ENCODE data around the gene ZNF540. TPM values are rescaled to one million over a fixed set of nuclear protein-coding genes. Genes with fewer than 3 reads are reported as not detected.
"Not testable (repeated sequence)": the region's sequence is repeated elsewhere in the genome, so short reads cannot be mapped to it uniquely, and the experiment has no call there.

Gene ZNF540
- total and polyA plus RNA-seq, 12 donors = 2.6 to 7.7 (median 5.0) TPM

- peak overlapping the region; percentile 39 to 93 (median 90) for H3K27ac ChIP-seq
- ATAC-seq (peak; percentile 35 to 84 (median 65)), DNase-seq (peak in 1 of 2 donors; percentile 18)
- 0% methylated on average over 40 of the region's 40 CpGs for WGBS, 2 donors
- peak overlapping the region; percentile 63 to 90 (median 80) for H3K4me3 ChIP-seq
- peaks cover 0 to 16% (median 0%) of the 10 kb centered on the region in 9 donors for H3K36me3 ChIP-seq
- peaks cover 0 to 31% (median 24%) of the 10 kb centered on the region in 9 donors for H3K4me1 ChIP-seq
- no peaks in the 10 kb centered on the region for H3K27me3 ChIP-seq
- H3K9me3 ChIP-seq = peaks cover 0 to 42% (median 0%) of the 10 kb centered on the region in 11 donors
- TF ChIP-seq, protein P1, sequence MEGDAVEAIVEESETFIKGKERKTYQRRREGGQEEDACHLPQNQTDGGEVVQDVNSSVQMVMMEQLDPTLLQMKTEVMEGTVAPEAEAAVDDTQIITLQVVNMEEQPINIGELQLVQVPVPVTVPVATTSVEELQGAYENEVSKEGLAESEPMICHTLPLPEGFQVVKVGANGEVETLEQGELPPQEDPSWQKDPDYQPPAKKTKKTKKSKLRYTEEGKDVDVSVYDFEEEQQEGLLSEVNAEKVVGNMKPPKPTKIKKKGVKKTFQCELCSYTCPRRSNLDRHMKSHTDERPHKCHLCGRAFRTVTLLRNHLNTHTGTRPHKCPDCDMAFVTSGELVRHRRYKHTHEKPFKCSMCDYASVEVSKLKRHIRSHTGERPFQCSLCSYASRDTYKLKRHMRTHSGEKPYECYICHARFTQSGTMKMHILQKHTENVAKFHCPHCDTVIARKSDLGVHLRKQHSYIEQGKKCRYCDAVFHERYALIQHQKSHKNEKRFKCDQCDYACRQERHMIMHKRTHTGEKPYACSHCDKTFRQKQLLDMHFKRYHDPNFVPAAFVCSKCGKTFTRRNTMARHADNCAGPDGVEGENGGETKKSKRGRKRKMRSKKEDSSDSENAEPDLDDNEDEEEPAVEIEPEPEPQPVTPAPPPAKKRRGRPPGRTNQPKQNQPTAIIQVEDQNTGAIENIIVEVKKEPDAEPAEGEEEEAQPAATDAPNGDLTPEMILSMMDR (IDR thresholded peaks at IDR 0.05) = no peak
- intact Hi-C loops (cut with DNase I) = loop anchor here in 3 of 10 donors (2.0 to 5.0 kb wide), 3 partner anchors 38 to 188 kb away; partner anchors contain the start of gene ZNF569 (in 1 of the 3)
Observed at GRCh38 chr19:37654629-37655300, 60.1 kb downstream of the ZNF540 start.

DNA sequence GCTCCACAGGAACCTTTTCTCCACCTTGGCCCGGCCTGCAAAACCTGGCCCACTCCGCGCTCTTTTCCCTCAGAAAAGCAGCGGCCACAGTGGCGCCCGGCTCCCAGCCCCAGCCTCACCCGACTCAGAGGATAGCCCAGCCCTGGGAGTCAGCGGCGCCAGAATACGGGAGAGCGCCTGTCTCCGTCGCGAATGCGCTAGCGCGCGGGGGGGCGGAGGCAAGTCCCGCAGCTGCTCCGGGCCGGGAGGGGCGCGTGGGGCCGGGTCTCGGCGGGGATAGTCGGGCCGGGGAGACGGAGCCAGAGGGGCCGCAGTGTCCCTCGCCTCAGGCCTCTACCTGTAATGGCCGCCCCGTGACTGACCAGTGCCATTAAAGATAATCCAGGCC is 60.6 kb downstream of the ZNF540 start, which contains the start of gene ZFP30:
Gene ZFP30 (minus strand): TSS at position 165 of the 388 bp plus-strand sequence. CDS start 7,643 bp downstream, outside the sequence.
- Histone ChIP-seq H3K36me3 (peaks cover 0 to 10% (median 0%) of the 10 kb centered on the region in 9 donors), H3K27ac (peak within 1 kb of the TSS; percentile 39 to 93 (median 90)), H3K9me3 (peaks cover 0 to 41% (median 0%) of the 10 kb centered on the region in 11 donors), H3K4me3 (peak within 1 kb of the TSS; percentile 63 to 90 (median 80)), H3K27me3 (no peaks in the 10 kb centered on the region), H3K4me1 (peaks cover 0 to 31% (median 24%) of the 10 kb centered on the region in 9 donors)
- intact Hi-C loops (cut with DNase I) = loop anchor here in 3 of 10 donors (2.0 to 5.0 kb wide), 3 partner anchors 37 to 188 kb away; partner anchors contain the start of gene ZNF569 (in 1 of the 3)
- peak; percentile 91 to 93 for DNase-seq
- 1 to 2% methylated on average over 31 to 34 of the region's 34 CpGs for WGBS, 2 donors
- TF ChIP-seq, protein P1 (IDR thresholded peaks at IDR 0.05) = no peak
- peak; percentile 85 to 98 (median 97) for ATAC-seq

- peak overlapping the region; percentile 63 to 90 (median 80) for H3K4me3 ChIP-seq
- ATAC-seq (peak; percentile 77 to 93 (median 88)), DNase-seq (peak; percentile 86 to 88)
- H3K36me3 ChIP-seq = peaks cover 0 to 5% (median 0%) of the 10 kb centered on the region in 9 donors
- peaks cover 0 to 31% (median 24%) of the 10 kb centered on the region in 9 donors for H3K4me1 ChIP-seq
- peaks cover 0 to 41% (median 0%) of the 10 kb centered on the region in 11 donors for H3K9me3 ChIP-seq
- TF ChIP-seq, protein P1 (IDR thresholded peaks at IDR 0.05) = peak in 1 of 9 donors; percentile 9
- intact Hi-C loops (cut with DNase I) = loop anchor here in 3 of 10 donors (1.0 to 5.0 kb wide), 4 partner anchors 35 to 189 kb away; partner anchors contain the start of gene ZNF569 (in 1 of the 3)
- 0% methylated on average over 57 of the region's 57 CpGs for WGBS, 2 donors
- no peaks in the 10 kb centered on the region for H3K27me3 ChIP-seq
- H3K27ac ChIP-seq = peak overlapping the region; percentile 39 to 93 (median 90)
Observed at GRCh38 chr19:37655689-37656371, 61.2 kb downstream of the ZNF540 start.

GRCh38 chr19:37657157-37657556 is 62.5 kb downstream of the ZNF540 start:
- not testable (repeated sequence) for H3K36me3 ChIP-seq, H3K27ac ChIP-seq, H3K27me3 ChIP-seq, DNase-seq, ATAC-seq
- H3K4me1 ChIP-seq = peaks cover 0 to 31% (median 24%) of the 10 kb centered on the region in 9 donors
- H3K9me3 ChIP-seq = peaks cover 0 to 45% (median 0%) of the 10 kb centered on the region in 11 donors
- intact Hi-C loops (cut with DNase I) = loop anchor here in 3 of 10 donors (5.0 kb wide), 2 partner anchors 35 to 60 kb away; no protein-coding TSS in a partner anchor
- 91 to 97% methylated on average over 8 of the region's 8 CpGs for WGBS, 2 donors
- H3K4me3 ChIP-seq = peak overlapping the region in 1 of 10 donors; percentile 85

Other genes with a start within 250 kb of the ZNF540 start
- gene ZNF527, start 223.8 kb upstream of the ZNF540 start, total RNA-seq = 1 to 10 TPM; 3.6 to 7.9 (median 6.1) TPM
- 1 to 10 TPM; 2.5 to 4.7 TPM for gene ZNF527, start 223.8 kb upstream of the ZNF540 start, polyA plus RNA-seq
- gene ZNF569, start 127.4 kb upstream of the ZNF540 start, total RNA-seq = 1 to 10 TPM; 4.5 to 8.0 (median 6.2) TPM
- 1 to 10 TPM; 3.0 to 3.5 TPM for gene ZNF569, start 127.4 kb upstream of the ZNF540 start, polyA plus RNA-seq
- 1 to 10 TPM; 5.2 to 9.8 (median 8.1) TPM for gene ZNF570, start 125.5 kb upstream of the ZNF540 start, total RNA-seq
- gene ZNF570, start 125.5 kb upstream of the ZNF540 start, polyA plus RNA-seq = 1 to 10 TPM; 2.1 to 2.6 TPM
- 1 to 10 TPM; 4.7 to 9.6 (median 6.9) TPM for gene ZNF793, start 87.9 kb upstream of the ZNF540 start, total RNA-seq
- 1 to 10 TPM; 2.4 to 7.2 TPM for gene ZNF793, start 87.9 kb upstream of the ZNF540 start, polyA plus RNA-seq
- 1 to 10 TPM; 2.1 to 5.1 (median 3.5) TPM for gene ZNF571, start 84 bp upstream of the ZNF540 start, total RNA-seq
- gene ZNF571, start 84 bp upstream of the ZNF540 start, polyA plus RNA-seq = 1 to 10 TPM; 1.2 to 3.3 TPM
- gene ZFP30, start 60.6 kb downstream of the ZNF540 start, total RNA-seq = 10 to 100 TPM in 1 of 10 donors, 1 to 10 TPM in 9; 6.6 to 12.1 (median 7.9) TPM
- 1 to 10 TPM; 1.5 to 4.2 TPM for gene ZFP30, start 60.6 kb downstream of the ZNF540 start, polyA plus RNA-seq
- 1 to 10 TPM; 3.0 to 8.4 (median 6.1) TPM for gene ZNF607, start 124.9 kb downstream of the ZNF540 start, total RNA-seq
- 1 to 10 TPM; 2.0 to 2.3 TPM for gene ZNF607, start 124.9 kb downstream of the ZNF540 start, polyA plus RNA-seq
- gene ZNF573, start 184.7 kb downstream of the ZNF540 start, total RNA-seq = 10 to 100 TPM in 6 of 10 donors, 1 to 10 TPM in 4; 6.9 to 14.1 (median 10.4) TPM
- gene ZNF573, start 184.7 kb downstream of the ZNF540 start, polyA plus RNA-seq = 1 to 10 TPM in 1 of 2 donors, under 1 TPM in 1; 0.99 to 1.3 TPM